HepG2 (cell line): ENCODE data around the gene SIMC1. TPM values are rescaled to one million over a fixed set of nuclear protein-coding genes. Genes with fewer than 3 reads are reported as not detected.
A peak's percentile ranks its signal among the peaks of the same experiment; 100 is the strongest.

Experiments used
- ATRX ChIP-seq: sonication (generic); formaldehyde crosslinking; IDR thresholded peaks from 2 replicates; pipeline ENCODE4 v1.4.0; 2020; ENCODE audit warnings: missing genetic modification reagents, borderline replicate concordance
- CSRNP1 ChIP-seq: sonication (generic); formaldehyde crosslinking; IDR thresholded peaks from 2 replicates; pipeline ENCODE4 v1.8.1; 2023; ENCODE audit warnings: mild to moderate bottlenecking, missing genetic modification reagents
- ETS1 ChIP-seq: sonication (generic); formaldehyde crosslinking; IDR thresholded peaks from 2 replicates; pipeline ENCODE4 v1.4.0; 2020; ENCODE audit warnings: missing genetic modification reagents
- FOXP4 ChIP-seq: sonication (generic); formaldehyde crosslinking; IDR thresholded peaks from 2 replicates; pipeline ENCODE4 v1.4.0; 2020; ENCODE audit warnings: missing genetic modification reagents
- GABPB1 ChIP-seq: IDR thresholded peaks from 2 replicates; pipeline ENCODE4 v1.6.1; 2016; ENCODE audit warnings: mild to moderate bottlenecking, missing genetic modification reagents, moderate library complexity, missing compliant biosample characterization
- GATAD1 ChIP-seq: IDR thresholded peaks from 2 replicates; pipeline ENCODE4 v1.6.1; 2016; ENCODE audit warnings: missing genetic modification reagents, missing compliant biosample characterization
- HDAC6 ChIP-seq: fragments of 200-600 bp; sonication (generic); IDR thresholded peaks from 2 replicates; pipeline ENCODE4 v1.7.0; 2017; ENCODE audit warnings: mild to moderate bottlenecking, antibody characterized with exemption, low read length, low read depth
- NR2F6 ChIP-seq, 2 experiments: IDR thresholded peaks; 2 replicates each; pipeline ENCODE4 v1.6.1; 2016; ENCODE audit warnings: antibody characterized with exemption in 1 of 2, mild to moderate bottlenecking in 1 of 2
- RARG ChIP-seq: sonication (generic); formaldehyde crosslinking; IDR thresholded peaks from 2 replicates; pipeline ENCODE4 v1.4.0; 2020; ENCODE audit warnings: low read depth, mild to moderate bottlenecking, missing genetic modification reagents
- RBM39 ChIP-seq: fragments of 200-400 bp; formaldehyde crosslinking; IDR thresholded peaks from one replicate; pipeline ENCODE4 v1.6.1; 2018; ENCODE audit warnings: antibody characterized with exemption, mild to moderate bottlenecking, low read depth, low read length; ENCODE audit not compliant: poor library complexity, severe bottlenecking
- SMAD9 ChIP-seq: sonication (generic); formaldehyde crosslinking; IDR thresholded peaks from 2 replicates; pipeline ENCODE4 v1.5.1; 2020; ENCODE audit warnings: mild to moderate bottlenecking, missing genetic modification reagents
- SNAPC2 ChIP-seq: sonication (generic); formaldehyde crosslinking; IDR thresholded peaks from 2 replicates; pipeline ENCODE4 v1.8.1; 2022; ENCODE audit warnings: mild to moderate bottlenecking, missing genetic modification reagents
- ZFP90 ChIP-seq: sonication (generic); formaldehyde crosslinking; IDR thresholded peaks from 2 replicates; pipeline ENCODE4 v1.8.0; 2022; ENCODE audit warnings: missing genetic modification reagents, mild to moderate bottlenecking, inconsistent platforms, borderline replicate concordance
- ZNF136 ChIP-seq: sonication (generic); formaldehyde crosslinking; IDR thresholded peaks from 2 replicates; pipeline ENCODE4 v1.8.1; 2022; ENCODE audit warnings: low read depth, mild to moderate bottlenecking, moderate library complexity, missing genetic modification reagents
- ZNF589 ChIP-seq: sonication (generic); formaldehyde crosslinking; conservative IDR thresholded peaks from 2 replicates; pipeline ENCODE4 v1.8.0; 2022; ENCODE audit warnings: mild to moderate bottlenecking, moderate library complexity, missing genetic modification reagents
- ZNF780A ChIP-seq: sonication (generic); formaldehyde crosslinking; IDR thresholded peaks from 2 replicates; pipeline ENCODE4 v1.8.0; 2022; ENCODE audit warnings: mild to moderate bottlenecking, missing genetic modification reagents, moderate library complexity
- polyA plus RNA-seq, 8 experiments: library from polyadenylated mRNA; depleted of rRNA in 3 of 8; stranded (reverse) in 7 of 8; unstranded in 1 of 8; fragments of >200 nt; fragmentation: Illumina TruSeq in 4 of 8; extraction: Trizol in 4 of 8; gene quantifications; 2 replicates each; pipeline versions ENCODE4 v1.2.1 to v1.2.3, GENCODE V29; 2011 to 2016; ENCODE audit warnings: low read depth in 4 of 8, missing spikeins in 1 of 8, mixed read lengths in 1 of 8; ENCODE audit not compliant: insufficient read depth in 1 of 8
- total RNA-seq, 5 experiments: library from RNA; depleted of rRNA; stranded (reverse); fragments of >200 nt; fragmentation: Illumina TruSeq; extraction: Trizol; gene quantifications; 2 replicates each; pipeline ENCODE4 v1.2.3, GENCODE V29; 2016; ENCODE audit warnings: low read depth in 1 of 5
- TF ChIP-seq, protein P1 (sequence below): sonication (generic); formaldehyde crosslinking; IDR thresholded peaks from 2 replicates; pipeline ENCODE4 v1.9.0; 2021; ENCODE audit warnings: mild to moderate bottlenecking, missing genetic modification reagents

The SIMC1 gene
- total and polyA plus RNA-seq, 2 of the 13 experiments (the other 11 are each of a cell fraction or from before 2014, with no cell fraction given), result 5.4 to 6.8 TPM

DNA sequence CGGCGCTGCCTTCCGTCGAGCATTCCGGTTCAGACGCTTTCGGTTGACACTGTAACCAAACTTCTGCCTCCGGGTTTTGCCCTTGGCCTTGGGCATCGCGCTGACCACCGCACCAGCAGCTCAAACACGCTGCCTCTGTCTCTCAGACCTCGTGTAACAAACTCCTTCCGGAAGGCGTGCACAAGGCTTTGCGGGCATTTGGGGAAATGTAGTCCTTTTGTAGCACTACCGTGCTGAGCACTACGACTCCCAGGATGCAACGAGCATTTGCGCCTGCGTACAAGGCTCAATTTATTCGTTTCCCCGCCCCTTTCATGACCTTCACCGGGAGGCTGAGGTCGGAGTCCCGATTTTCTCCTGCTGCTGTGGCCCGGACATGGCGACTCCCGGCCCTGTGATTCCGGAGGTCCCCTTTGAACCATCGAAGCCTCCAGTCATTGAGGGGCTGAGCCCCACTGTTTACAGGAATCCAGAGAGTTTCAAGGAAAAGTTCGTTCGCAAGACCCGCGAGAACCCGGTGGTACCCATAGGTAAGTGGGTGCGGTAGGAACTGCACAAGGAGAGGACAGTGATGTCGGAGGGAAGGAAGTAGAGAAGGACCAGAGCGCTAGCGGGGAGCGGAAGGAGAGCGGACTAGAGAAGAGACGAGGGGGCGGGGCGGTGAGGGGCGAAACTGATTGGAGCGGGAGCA lies 150.4 kb downstream of the SIMC1 start, which contains the start of the genes HIGD2A and NOP16 (continued):
- TF ChIP-seq, protein P1, sequence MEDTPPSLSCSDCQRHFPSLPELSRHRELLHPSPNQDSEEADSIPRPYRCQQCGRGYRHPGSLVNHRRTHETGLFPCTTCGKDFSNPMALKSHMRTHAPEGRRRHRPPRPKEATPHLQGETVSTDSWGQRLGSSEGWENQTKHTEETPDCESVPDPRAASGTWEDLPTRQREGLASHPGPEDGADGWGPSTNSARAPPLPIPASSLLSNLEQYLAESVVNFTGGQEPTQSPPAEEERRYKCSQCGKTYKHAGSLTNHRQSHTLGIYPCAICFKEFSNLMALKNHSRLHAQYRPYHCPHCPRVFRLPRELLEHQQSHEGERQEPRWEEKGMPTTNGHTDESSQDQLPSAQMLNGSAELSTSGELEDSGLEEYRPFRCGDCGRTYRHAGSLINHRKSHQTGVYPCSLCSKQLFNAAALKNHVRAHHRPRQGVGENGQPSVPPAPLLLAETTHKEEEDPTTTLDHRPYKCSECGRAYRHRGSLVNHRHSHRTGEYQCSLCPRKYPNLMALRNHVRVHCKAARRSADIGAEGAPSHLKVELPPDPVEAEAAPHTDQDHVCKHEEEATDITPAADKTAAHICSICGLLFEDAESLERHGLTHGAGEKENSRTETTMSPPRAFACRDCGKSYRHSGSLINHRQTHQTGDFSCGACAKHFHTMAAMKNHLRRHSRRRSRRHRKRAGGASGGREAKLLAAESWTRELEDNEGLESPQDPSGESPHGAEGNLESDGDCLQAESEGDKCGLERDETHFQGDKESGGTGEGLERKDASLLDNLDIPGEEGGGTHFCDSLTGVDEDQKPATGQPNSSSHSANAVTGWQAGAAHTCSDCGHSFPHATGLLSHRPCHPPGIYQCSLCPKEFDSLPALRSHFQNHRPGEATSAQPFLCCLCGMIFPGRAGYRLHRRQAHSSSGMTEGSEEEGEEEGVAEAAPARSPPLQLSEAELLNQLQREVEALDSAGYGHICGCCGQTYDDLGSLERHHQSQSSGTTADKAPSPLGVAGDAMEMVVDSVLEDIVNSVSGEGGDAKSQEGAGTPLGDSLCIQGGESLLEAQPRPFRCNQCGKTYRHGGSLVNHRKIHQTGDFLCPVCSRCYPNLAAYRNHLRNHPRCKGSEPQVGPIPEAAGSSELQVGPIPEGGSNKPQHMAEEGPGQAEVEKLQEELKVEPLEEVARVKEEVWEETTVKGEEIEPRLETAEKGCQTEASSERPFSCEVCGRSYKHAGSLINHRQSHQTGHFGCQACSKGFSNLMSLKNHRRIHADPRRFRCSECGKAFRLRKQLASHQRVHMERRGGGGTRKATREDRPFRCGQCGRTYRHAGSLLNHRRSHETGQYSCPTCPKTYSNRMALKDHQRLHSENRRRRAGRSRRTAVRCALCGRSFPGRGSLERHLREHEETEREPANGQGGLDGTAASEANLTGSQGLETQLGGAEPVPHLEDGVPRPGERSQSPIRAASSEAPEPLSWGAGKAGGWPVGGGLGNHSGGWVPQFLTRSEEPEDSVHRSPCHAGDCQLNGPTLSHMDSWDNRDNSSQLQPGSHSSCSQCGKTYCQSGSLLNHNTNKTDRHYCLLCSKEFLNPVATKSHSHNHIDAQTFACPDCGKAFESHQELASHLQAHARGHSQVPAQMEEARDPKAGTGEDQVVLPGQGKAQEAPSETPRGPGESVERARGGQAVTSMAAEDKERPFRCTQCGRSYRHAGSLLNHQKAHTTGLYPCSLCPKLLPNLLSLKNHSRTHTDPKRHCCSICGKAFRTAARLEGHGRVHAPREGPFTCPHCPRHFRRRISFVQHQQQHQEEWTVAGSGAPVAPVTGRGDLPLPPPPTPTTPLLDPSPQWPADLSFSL (CRISPR knock-in tag), result no peak
- 0 out of 2 replicates have a peak, but pooled peaks have one; percentile 34 for TF ChIP-seq SNAPC2
- 0 out of 2 replicates have a peak, but pooled peaks have one; percentile 40 for TF ChIP-seq ZNF589
- no peak for TF ChIP-seq ATRX (CRISPR knock-in tag)
- peak; percentile 92 for TF ChIP-seq GABPB1 (CRISPR knock-in tag)
- TF ChIP-seq CSRNP1 (CRISPR knock-in tag), result peak; percentile 89; the same call in 1 of the 2 replicates
- TF ChIP-seq FOXP4 (CRISPR knock-in tag), result no peak
- no peak for TF ChIP-seq ZFP90 (CRISPR knock-in tag)
- peak; percentile 96 for TF ChIP-seq GATAD1 (CRISPR knock-in tag)
- 0 out of 2 replicates have a peak, but pooled peaks have one; percentile 65 for TF ChIP-seq ZNF780A (CRISPR knock-in tag)
- TF ChIP-seq RARG (CRISPR knock-in tag), result 0 out of 2 replicates have a peak, but pooled peaks have one; percentile 19
- TF ChIP-seq NR2F6 (IDR thresholded peaks at IDR 0.05), result peak; percentile 68; the same call in 1 of the 2 replicates
- peak; percentile 72; the same call in 1 of the 2 replicates for TF ChIP-seq NR2F6 (CRISPR knock-in tag; IDR thresholded peaks at IDR 0.05)
- peak; percentile 86; the same call in 1 of the 2 replicates for TF ChIP-seq ZNF136
- no peak for TF ChIP-seq HDAC6
- TF ChIP-seq ETS1 (CRISPR knock-in tag), result no peak
- peak; percentile 96 for TF ChIP-seq SMAD9 (CRISPR knock-in tag)
- peak; percentile 55 for TF ChIP-seq RBM39
